Hepatic stellate cell (primary cell): ENCODE data around the gene INPP5A.
A peak's percentile ranks its signal among the peaks of the same experiment; 100 is the strongest.
"Not testable (repeated sequence)": the region's sequence is repeated elsewhere in the genome, so short reads cannot be mapped to it uniquely, and the experiment has no call there.

ENCODE experiments used
- DNase-seq: peaks from one replicate; pipeline ENCODE4 v3.0.0; 2011; ENCODE audit warnings: low spot score

Gene INPP5A

GRCh38 chr10:132658546-132659205 is 121.1 kb downstream of the INPP5A start:
- DNase-seq, result no peak

- no peak for DNase-seq
Measured at GRCh38 chr10:132659206-132660091, 121.9 kb downstream of the INPP5A start.

GRCh38 chr10:132660385-132660784 is 122.8 kb downstream of the INPP5A start:
- DNase-seq, result no peak

- no peak for DNase-seq
Measured at GRCh38 chr10:132662186-132662920, 124.8 kb downstream of the INPP5A start.

DNA sequence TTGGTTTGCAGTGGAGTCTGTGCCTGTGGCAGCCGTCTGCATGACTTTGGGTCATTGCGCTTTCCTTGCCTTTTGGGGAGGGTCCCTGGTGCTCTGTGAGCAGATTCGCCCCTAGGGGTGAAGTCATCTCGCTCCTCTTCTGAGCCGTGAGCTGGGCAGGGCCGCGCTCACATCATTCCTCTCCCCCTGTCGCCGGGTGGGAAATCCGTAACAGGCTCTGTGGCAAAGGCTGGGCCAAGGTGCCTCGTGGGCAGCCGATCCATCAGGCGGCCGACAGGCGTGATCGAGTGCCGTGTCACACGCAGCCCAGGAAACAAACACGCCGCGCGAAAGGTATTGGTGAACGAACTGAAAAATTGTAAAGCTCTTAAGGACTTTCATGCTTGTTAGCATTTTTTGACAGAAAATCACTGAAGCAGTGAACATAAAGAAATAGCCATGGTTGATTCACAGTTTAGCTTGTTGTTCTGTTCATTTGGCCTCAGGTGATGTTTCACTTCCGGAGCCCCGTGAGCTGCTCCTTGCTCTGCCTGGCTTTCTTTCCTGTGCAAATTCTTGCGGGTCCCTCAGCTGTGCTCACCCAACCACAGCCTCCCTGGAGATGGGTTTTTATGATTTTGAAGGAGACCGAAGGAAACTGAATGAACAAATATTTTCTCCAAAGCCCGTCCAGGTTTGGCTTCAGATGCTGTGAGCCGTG is 126.2 kb downstream of the INPP5A start:
- no peak for DNase-seq

DNA sequence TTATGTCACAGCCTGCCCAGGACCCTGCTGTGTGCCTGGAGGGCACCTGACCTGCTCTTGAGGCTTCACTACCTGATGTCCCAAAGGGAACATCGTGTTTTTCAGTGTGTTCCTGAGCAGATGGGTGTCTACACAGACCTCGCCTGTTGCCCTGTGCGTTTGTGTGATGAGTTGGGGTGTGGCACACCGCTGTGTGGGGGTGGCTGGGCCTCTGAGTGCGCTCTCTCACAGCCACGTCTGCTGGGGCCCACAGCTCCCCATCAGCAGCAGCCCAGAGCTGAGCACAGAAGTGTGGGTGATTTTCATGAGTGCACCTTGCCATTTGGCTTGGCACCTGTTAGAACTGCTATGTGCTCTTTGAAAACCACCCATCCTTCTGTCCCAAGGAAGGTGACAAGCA is 126.8 kb downstream of the INPP5A start:
- no peak for DNase-seq

DNA sequence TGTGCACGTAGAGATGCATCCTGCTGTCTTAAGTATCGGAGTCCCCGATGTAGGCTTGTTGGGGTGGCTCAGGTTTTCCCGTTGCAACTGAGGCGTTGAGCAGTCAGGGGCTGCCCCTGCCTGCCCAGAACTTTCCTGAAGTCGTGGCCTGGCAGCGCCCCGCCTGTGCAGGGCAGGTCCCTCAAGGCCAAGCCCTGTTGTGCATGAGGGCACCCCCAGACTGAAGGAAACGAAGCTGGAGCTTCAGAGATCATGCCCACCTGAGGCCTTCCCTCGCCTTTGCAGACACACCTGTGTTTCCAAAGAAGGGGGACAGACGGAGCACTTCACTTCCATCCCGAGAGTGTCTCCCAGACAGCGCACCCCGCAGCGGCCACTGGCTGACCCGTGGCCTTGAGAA is 127.3 kb downstream of the INPP5A start:
- DNase-seq, result no peak

GRCh38 chr10:132665946-132666704 is 128.5 kb downstream of the INPP5A start:
- peak; percentile 95 for DNase-seq

DNA sequence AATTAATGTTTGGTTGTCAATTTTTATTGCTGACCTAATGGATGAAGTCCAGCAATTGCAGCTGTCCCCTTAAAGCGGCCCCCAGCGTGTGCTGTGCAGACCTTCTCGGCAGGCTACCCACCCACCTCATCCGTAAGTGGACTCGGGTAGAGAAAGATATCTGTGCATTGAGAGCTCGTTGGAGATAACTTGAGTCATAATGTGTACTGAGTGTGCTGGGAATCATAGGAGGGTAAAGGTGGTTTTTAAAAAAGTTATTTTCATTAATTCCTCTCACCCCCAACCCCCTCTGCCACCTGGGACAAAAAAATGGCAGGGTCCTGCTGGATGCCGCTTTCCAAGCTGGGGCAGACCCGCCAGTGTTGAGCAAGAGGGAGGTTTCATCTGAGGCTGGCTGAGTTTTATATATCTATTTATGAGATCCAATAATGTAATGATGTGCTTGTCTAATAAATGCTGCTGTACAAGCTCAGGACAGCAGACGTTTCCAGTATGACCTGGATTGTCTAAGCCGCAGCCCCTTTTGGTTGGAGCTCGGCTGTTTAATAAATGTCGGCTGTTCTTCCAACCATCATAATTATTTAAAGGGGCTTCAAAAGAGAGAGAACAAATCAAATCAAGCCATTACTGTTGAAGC is 129.2 kb downstream of the INPP5A start:
- no peak for DNase-seq

- peak; percentile 86 for DNase-seq
Measured at GRCh38 chr10:132667342-132668047, 129.9 kb downstream of the INPP5A start.

GRCh38 chr10:132668048-132668394 is 130.4 kb downstream of the INPP5A start:
- no peak for DNase-seq

GRCh38 chr10:132669208-132669861 is 131.7 kb downstream of the INPP5A start:
- DNase-seq, result no peak

DNA sequence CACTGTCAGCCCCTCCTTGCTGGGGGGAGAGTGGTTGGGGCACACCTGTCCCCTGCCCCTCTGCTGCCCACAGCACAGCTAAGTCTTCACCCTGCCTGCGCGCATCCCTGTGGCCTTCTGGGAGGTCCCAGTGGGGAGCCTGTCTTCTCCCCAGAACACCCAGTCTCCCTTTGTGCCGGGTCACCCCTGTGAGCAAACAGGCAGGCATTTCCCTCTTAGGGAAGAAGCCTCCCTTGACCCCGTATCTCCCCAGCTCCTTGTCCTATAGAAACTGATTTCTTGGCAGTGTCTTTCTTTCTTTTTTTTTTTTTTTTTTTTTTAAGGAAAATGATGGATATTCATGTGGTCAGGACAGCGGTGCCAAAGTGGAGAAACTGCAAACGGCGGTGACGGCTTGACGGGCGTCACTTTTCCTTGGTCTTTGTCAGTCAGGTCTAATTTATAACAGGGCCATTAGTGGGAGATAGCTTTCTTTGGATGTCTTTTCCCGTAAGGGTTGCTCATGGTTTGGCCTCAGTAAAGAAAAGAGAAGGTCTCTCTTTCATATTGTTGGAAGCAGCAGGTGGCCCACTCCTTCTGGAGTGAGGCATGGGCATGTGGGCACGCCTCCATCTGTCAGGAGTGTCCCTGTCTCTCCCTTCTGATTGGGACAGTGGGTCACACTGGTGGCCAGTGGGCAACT is 133.1 kb downstream of the INPP5A start:
- no peak for DNase-seq

- no peak for DNase-seq
Measured at GRCh38 chr10:132671228-132672154, 133.9 kb downstream of the INPP5A start.

GRCh38 chr10:132673746-132674145 is 136.2 kb downstream of the INPP5A start:
- DNase-seq, result not testable (repeated sequence)

DNA sequence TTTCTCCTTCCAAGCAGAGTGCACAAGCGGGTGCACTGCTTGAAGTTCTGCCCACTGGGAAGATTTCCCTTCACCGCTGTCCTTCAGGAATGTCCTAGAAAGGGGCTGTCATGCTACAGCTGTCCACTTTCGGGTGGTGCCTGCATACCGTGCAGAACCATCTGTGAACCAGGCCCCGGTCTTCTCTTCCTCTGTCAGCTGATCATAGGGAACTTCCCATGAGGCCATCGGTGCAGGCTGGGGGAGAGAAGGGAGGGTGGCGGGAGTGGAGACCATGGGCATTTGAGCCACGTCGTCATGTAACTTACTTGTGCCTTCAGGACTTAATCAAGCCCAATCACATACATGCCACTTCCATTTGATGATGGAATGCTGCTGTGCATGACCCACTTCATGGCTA is 136.7 kb downstream of the INPP5A start:
- no peak for DNase-seq

GRCh38 chr10:132675031-132675740 is 137.6 kb downstream of the INPP5A start:
- no peak for DNase-seq
